GM23338 (cell line): ENCODE measurements around the gene ANKRD44. TPM values are rescaled to one million over a fixed set of nuclear protein-coding genes. Genes with fewer than 3 reads are reported as not detected.

Experiments
- ATAC-seq: fragments of 200-7000 bp; cut with Tn5 transposase; 3 replicates; pipeline ENCODE4 v1.9.1; 2020
- DNase-seq: peaks from one replicate; pipeline ENCODE4 v3.0.0-alpha.2; 2015; ENCODE audit warnings: low spot score
- H2AFZ ChIP-seq: fragments of 200-600 bp; sonication (generic); 2 replicates; pipeline ENCODE4 v1.8.0; 2016; ENCODE audit warnings: antibody characterized with exemption, mild to moderate bottlenecking, moderate library complexity
- H3F3A ChIP-seq: fragments of 200-600 bp; sonication (generic); replicated peaks from 2 replicates; pipeline ENCODE4 v1.8.0; 2017; ENCODE audit warnings: antibody characterized with exemption, mixed run types, low read depth
- H3K27ac ChIP-seq: fragments of 200-600 bp; sonication (generic); 2 replicates; pipeline ENCODE4 v1.6.1; 2016; ENCODE audit warnings: low read depth
- H3K27me3 ChIP-seq: fragments of 200-600 bp; sonication (generic); 2 replicates; pipeline ENCODE4 v1.8.0; 2016; ENCODE audit warnings: mild to moderate bottlenecking, mixed run types, moderate library complexity; ENCODE audit not compliant: insufficient read depth
- H3K36me3 ChIP-seq: fragments of 200-600 bp; sonication (generic); 2 replicates; pipeline ENCODE4 v1.8.0; 2016; ENCODE audit warnings: mild to moderate bottlenecking; ENCODE audit not compliant: insufficient read depth
- H3K4me1 ChIP-seq: fragments of 200-600 bp; sonication (generic); 2 replicates; pipeline ENCODE4 v1.8.0; 2016; ENCODE audit warnings: mild to moderate bottlenecking, moderate library complexity; ENCODE audit not compliant: insufficient read depth
- H3K4me2 ChIP-seq: fragments of 200-600 bp; sonication (generic); 2 replicates; pipeline ENCODE4 v1.7.1; 2017; ENCODE audit warnings: mixed run types
- H3K4me3 ChIP-seq: fragments of 200-600 bp; sonication (generic); 2 replicates; pipeline ENCODE4 v1.6.1; 2016; ENCODE audit warnings: mixed run types
- H3K79me2 ChIP-seq: fragments of 200-600 bp; sonication (generic); replicated peaks from 2 replicates; pipeline ENCODE4 v1.8.0; 2017; ENCODE audit warnings: mild to moderate bottlenecking; ENCODE audit not compliant: insufficient read depth
- H3K9me2 ChIP-seq: fragments of 200-600 bp; sonication (generic); 2 replicates; pipeline ENCODE4 v1.8.0; 2017; ENCODE audit not compliant: insufficient read depth
- H4K20me1 ChIP-seq: fragments of 200-600 bp; sonication (generic); replicated peaks from 2 replicates; pipeline ENCODE4 v1.8.0; 2017; ENCODE audit warnings: mild to moderate bottlenecking; ENCODE audit not compliant: insufficient read depth
- H3K27ac Mint-ChIP-seq: 2 replicates; pipeline ENCODE4 v1.8.0; 2020; ENCODE audit warnings: inconsistent platforms, mild to moderate bottlenecking, moderate library complexity, mixed read lengths
- H3K27me3 Mint-ChIP-seq: 3 replicates; pipeline ENCODE4 v1.8.0; 2022; ENCODE audit warnings: low read depth, mild to moderate bottlenecking, moderate library complexity, mixed read lengths, inconsistent platforms; ENCODE audit not compliant: insufficient read depth, poor library complexity
- H3K36me3 Mint-ChIP-seq: 3 replicates; pipeline ENCODE4 v1.8.0; 2021; ENCODE audit warnings: low read depth, mild to moderate bottlenecking, inconsistent platforms, moderate library complexity, mixed read lengths
- H3K4me1 Mint-ChIP-seq: 3 replicates; pipeline ENCODE4 v1.8.0; 2020; ENCODE audit warnings: mild to moderate bottlenecking, inconsistent platforms, mixed read lengths
- H3K4me3 Mint-ChIP-seq: 3 replicates; pipeline ENCODE4 v1.8.0; 2021; ENCODE audit warnings: moderate library complexity, mild to moderate bottlenecking, inconsistent platforms, mixed read lengths
- H3K9me3 Mint-ChIP-seq: 3 replicates; pipeline ENCODE4 v1.8.0; 2020; ENCODE audit warnings: moderate library complexity, mild to moderate bottlenecking, inconsistent platforms, mixed read lengths
- CREB1 ChIP-seq: fragments of 250-450 bp; sonication (Bioruptor Pico); IDR thresholded peaks from 2 replicates; pipeline ENCODE4 v1.5.0; 2020; ENCODE audit warnings: low read depth, mild to moderate bottlenecking, moderate library complexity
- CTCF ChIP-seq, 2 experiments: fragments of 200-600 bp in 1 of 2; sonication (generic) in 1 of 2; conservative IDR thresholded peaks; 2 replicates each; pipeline versions ENCODE4 v1.5.1 to v1.6.1; 2016 to 2017; ENCODE audit warnings: antibody characterized with exemption in 2 of 2, low read depth in 2 of 2, mild to moderate bottlenecking in 2 of 2, moderate library complexity in 1 of 2
- ETS1 ChIP-seq: IDR thresholded peaks from 2 replicates; pipeline ENCODE4 v1.6.1; 2016; ENCODE audit warnings: antibody characterized with exemption
- EZH2 ChIP-seq: fragments of 200-600 bp; sonication (generic); IDR thresholded peaks from one replicate; pipeline ENCODE4 v1.8.0; 2017; ENCODE audit warnings: antibody characterized with exemption, mild to moderate bottlenecking, low read depth; ENCODE audit not compliant: unreplicated experiment
- EZH2phosphoT487 ChIP-seq: fragments of 200-600 bp; sonication (generic); IDR thresholded peaks from one replicate; pipeline ENCODE4 v1.8.1; 2018; ENCODE audit warnings: antibody characterized with exemption; ENCODE audit not compliant: unreplicated experiment
- JUNB ChIP-seq: IDR thresholded peaks from one replicate; pipeline ENCODE4 v1.6.1; 2016; ENCODE audit warnings: antibody characterized with exemption; ENCODE audit not compliant: unreplicated experiment
- NANOG ChIP-seq: IDR thresholded peaks from 2 replicates; pipeline ENCODE4 v1.6.1; 2016; ENCODE audit warnings: antibody characterized with exemption, borderline replicate concordance
- POLR2AphosphoS5 ChIP-seq: IDR thresholded peaks from 2 replicates; pipeline ENCODE4 v1.6.1; 2016; ENCODE audit warnings: antibody characterized with exemption, low read depth
- REST ChIP-seq: IDR thresholded peaks from one replicate; pipeline ENCODE4 v1.6.1; 2018; ENCODE audit warnings: antibody characterized with exemption; ENCODE audit not compliant: unreplicated experiment
- STAT1 ChIP-seq: IDR thresholded peaks from one replicate; pipeline ENCODE4 v1.6.1; 2016; ENCODE audit warnings: antibody characterized with exemption; ENCODE audit not compliant: unreplicated experiment
- ZNF114 ChIP-seq: fragments of 250-450 bp; sonication (Bioruptor Pico); IDR thresholded peaks from 2 replicates; pipeline ENCODE4 v1.5.0; 2020; ENCODE audit warnings: mild to moderate bottlenecking, moderate library complexity
- ZNF331 ChIP-seq: fragments of 250-450 bp; sonication (Bioruptor Pico); IDR thresholded peaks from 2 replicates; pipeline ENCODE4 v1.5.0; 2020; ENCODE audit warnings: low read depth, mild to moderate bottlenecking, moderate library complexity
- ZNF462 ChIP-seq: fragments of 250-450 bp; sonication (Bioruptor Pico); IDR thresholded peaks from 2 replicates; pipeline ENCODE4 v1.5.0; 2020; ENCODE audit warnings: mild to moderate bottlenecking, moderate library complexity
- polyA plus RNA-seq: library from polyadenylated mRNA; unstranded; fragments of >200 nt; fragmentation: Nextera tagmentation; extraction: Ambion mirVana; gene quantifications from 2 replicates; pipeline ENCODE4 v1.2.1, GENCODE V29; 2016
- total RNA-seq: library from RNA; depleted of rRNA; stranded (reverse); fragments of >200 nt; shearing (Covaris generic); gene quantifications from 2 replicates; pipeline ENCODE4 v1.2.3, GENCODE V29; 2014

ANKRD44 gene
- total and polyA plus RNA-seq, 2 experiments from 2014 or later, result 0.44 to 0.56 TPM

GRCh38 chr2:197183355-197183754, 127.2 kb downstream of the ANKRD44 start:
- ATAC-seq (no peak), DNase-seq (no peak)
- H3F3A ChIP-seq, result no peaks in the 10 kb centered on the region
- H3K27ac Mint-ChIP-seq, result no peak overlapping the region
- no peaks in the 10 kb centered on the region for H3K79me2 ChIP-seq
- no peaks in the 10 kb centered on the region for H4K20me1 ChIP-seq
- no peak overlapping the region for H3K27ac ChIP-seq
- H3K4me1 ChIP-seq, result no peaks in the 10 kb centered on the region
- no peak overlapping the region for H2AFZ ChIP-seq
- no peaks in the 10 kb centered on the region for H3K4me1 Mint-ChIP-seq
- TF ChIP-seq REST (no peak), ZNF462 (CRISPR knock-in tag) (no peak), JUNB (no peak), CREB1 (no peak), ZNF114 (CRISPR knock-in tag) (no peak), NANOG (no peak), EZH2 (no peak), POLR2AphosphoS5 (no peak), ZNF331 (no peak), EZH2phosphoT487 (no peak), ETS1 (no peak), STAT1 (no peak), CTCF (conservative IDR thresholded peaks at IDR 0.05; ENCODE audit: low read depth in 2 of 2) (no peak)
- no peak overlapping the region for H3K4me2 ChIP-seq
- no peaks in the 10 kb centered on the region for H3K9me2 ChIP-seq
- no peaks in the 10 kb centered on the region for H3K27me3 Mint-ChIP-seq
- H3K27me3 ChIP-seq, result no peaks in the 10 kb centered on the region
- H3K4me3 Mint-ChIP-seq, result no peak overlapping the region
- H3K36me3 ChIP-seq, result no peaks in the 10 kb centered on the region
- no peak overlapping the region for H3K4me3 ChIP-seq
- H3K9me3 Mint-ChIP-seq, result no peaks in the 10 kb centered on the region
- no peaks in the 10 kb centered on the region for H3K36me3 Mint-ChIP-seq
